Measurements from ENCODE around the gene C10orf143.

The C10orf143 gene

DNA sequence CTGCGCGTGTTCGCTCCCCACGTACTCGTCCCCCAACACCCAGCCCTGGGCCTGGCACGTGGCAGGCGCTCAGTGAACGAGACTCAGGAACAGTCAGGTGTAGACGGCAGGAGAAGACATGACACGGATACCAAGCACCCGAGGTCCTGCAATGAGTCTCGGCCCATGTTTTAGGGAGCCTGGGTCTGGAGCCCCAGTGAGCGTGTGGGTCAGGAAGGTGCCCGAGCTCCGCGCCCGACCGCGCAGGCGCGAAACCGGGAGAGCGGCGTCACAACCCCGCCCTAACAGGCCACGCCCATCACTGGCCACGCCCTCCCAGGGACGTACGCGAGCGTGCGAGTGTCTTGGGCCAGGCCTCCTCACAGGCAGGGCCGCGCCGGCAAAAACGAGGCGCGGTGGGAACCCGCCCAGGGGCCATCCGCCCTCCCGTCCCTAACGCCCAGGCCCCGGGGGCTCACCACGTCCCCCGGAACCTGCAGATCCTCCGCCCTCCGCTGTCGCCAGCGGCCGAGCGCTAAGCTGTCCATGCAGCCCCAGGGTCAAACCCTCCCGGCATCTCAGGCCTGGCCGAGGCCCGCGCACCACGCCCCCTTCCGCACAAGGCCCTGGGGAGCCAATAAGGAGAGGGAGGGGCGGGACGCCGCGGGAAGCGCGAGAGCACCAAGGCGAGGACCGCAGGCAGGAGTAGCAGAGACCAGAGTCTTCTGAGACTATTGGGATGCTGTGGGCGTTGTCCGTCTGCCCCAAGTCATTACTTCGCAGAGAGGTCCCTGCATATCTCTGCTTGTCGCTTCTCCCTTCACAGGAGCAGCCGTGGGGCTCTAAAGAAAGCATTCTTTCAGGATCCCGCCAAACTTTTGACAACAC, at the start of gene C10orf143:
Gene C10orf143 (minus strand): TSS at position 585 of the 867 bp plus-strand sequence. CDS start 58 bp downstream, at position 527.
- peak within 1 kb of the TSS; percentile 82 for H3K4me3 ChIP-seq (ENCODE audit: control insufficient read depth, low read depth, low read length)
- peak; percentile 85 for DNase-seq (ENCODE audit: low read depth)
- TF ChIP-seq, protein P1, sequence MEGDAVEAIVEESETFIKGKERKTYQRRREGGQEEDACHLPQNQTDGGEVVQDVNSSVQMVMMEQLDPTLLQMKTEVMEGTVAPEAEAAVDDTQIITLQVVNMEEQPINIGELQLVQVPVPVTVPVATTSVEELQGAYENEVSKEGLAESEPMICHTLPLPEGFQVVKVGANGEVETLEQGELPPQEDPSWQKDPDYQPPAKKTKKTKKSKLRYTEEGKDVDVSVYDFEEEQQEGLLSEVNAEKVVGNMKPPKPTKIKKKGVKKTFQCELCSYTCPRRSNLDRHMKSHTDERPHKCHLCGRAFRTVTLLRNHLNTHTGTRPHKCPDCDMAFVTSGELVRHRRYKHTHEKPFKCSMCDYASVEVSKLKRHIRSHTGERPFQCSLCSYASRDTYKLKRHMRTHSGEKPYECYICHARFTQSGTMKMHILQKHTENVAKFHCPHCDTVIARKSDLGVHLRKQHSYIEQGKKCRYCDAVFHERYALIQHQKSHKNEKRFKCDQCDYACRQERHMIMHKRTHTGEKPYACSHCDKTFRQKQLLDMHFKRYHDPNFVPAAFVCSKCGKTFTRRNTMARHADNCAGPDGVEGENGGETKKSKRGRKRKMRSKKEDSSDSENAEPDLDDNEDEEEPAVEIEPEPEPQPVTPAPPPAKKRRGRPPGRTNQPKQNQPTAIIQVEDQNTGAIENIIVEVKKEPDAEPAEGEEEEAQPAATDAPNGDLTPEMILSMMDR (IDR thresholded peaks at IDR 0.05; ENCODE audit: control insufficient read depth, insufficient read depth, low read depth, low read length, missing control alignments), result no peak

DNA sequence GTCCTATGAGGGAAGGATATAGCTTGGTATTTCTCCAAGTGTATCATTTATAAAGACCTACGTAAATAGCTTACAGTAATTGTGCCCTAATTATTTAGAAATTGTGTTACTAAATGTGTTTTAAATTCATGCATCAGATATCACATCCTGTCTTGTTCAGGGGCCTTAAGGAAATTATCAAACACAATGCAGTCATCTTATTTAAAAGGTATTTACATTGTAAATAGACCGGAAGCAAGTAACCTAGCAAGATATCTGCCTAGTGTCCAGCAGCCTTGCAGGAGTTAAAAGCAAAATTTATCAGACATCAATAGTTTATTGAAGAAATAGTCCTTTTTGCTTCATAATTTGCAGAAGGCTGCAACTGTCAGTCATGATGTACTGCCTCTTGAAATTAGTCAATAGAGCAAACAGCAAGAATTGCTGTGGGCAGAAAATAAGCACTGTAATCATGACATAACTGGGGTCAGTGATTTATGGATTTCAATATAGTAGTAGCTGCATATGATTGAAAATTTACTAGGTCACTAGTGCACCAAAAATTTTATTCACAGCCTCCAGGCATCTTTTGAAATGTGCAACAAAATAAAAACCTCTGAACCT, 48.7 kb upstream of the C10orf143 start:
- H3K4me3 ChIP-seq (ENCODE audit: control insufficient read depth, low read depth, low read length), result no peak overlapping the region
- TF ChIP-seq, protein P1 (IDR thresholded peaks at IDR 0.05; ENCODE audit: control insufficient read depth, insufficient read depth, low read depth, low read length, missing control alignments), result no peak
- DNase-seq (ENCODE audit: low read depth), result no peak

GRCh38 chr10:130146042-130146441, 35.4 kb upstream of the C10orf143 start:
- no peak for DNase-seq (ENCODE audit: low read depth)
- no peak overlapping the region for H3K4me3 ChIP-seq (ENCODE audit: control insufficient read depth, low read depth, low read length)
- TF ChIP-seq, protein P1 (IDR thresholded peaks at IDR 0.05; ENCODE audit: control insufficient read depth, insufficient read depth, low read depth, low read length, missing control alignments), result no peak

- H3K4me3 ChIP-seq (ENCODE audit: control insufficient read depth, low read depth, low read length), result no peak overlapping the region
- TF ChIP-seq, protein P1 (IDR thresholded peaks at IDR 0.05; ENCODE audit: control insufficient read depth, insufficient read depth, low read depth, low read length, missing control alignments), result no peak
- no peak for DNase-seq (ENCODE audit: low read depth)
Observed at GRCh38 chr10:130141878-130142277, 31.2 kb upstream of the C10orf143 start.

GRCh38 chr10:130141460-130141859, 30.8 kb upstream of the C10orf143 start:
- DNase-seq (ENCODE audit: low read depth), result no peak
- no peak overlapping the region for H3K4me3 ChIP-seq (ENCODE audit: control insufficient read depth, low read depth, low read length)
- TF ChIP-seq, protein P1 (IDR thresholded peaks at IDR 0.05; ENCODE audit: control insufficient read depth, insufficient read depth, low read depth, low read length, missing control alignments), result no peak

DNA sequence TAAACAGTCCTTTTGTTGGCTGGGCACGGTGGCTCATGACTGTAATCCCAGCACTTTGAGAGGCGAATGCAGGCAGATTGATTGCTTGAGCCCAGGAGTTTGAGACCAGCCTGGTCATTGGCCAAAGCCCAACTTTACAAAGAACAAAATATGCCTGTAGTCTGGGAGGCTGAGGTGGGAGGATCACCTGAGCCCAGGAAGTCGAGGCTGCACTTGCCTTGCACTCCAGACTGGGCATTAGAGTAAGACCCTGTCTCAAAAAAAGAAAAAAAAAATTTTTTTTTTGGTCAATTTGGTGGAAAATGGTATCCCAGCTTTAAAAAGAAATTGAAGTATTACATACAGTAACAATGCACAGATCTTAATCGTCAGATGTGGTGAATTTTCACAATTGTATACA, 30.4 kb upstream of the C10orf143 start:
- TF ChIP-seq, protein P1 (IDR thresholded peaks at IDR 0.05; ENCODE audit: control insufficient read depth, insufficient read depth, low read depth, low read length, missing control alignments), result no peak
- H3K4me3 ChIP-seq (ENCODE audit: control insufficient read depth, low read depth, low read length), result no peak overlapping the region
- DNase-seq (ENCODE audit: low read depth), result no peak

Measured in AG09309 (cell line).